Parathyroid adenoma (tissue), 2 donors: Measurements from ENCODE around the gene RHOBTB3.

Experiments used
- H2AFZ ChIP-seq: fragments of 300-600 bp; sonication (generic); one replicate; pipeline ENCODE4 v1.7.0; 2017; ENCODE audit warnings: antibody characterized with exemption, mild to moderate bottlenecking
- H3K27ac ChIP-seq: fragments of 300-600 bp; sonication (generic); one replicate; pipeline ENCODE4 v1.7.0; 2017
- H3K27me3 ChIP-seq: fragments of 300-600 bp; sonication (generic); one replicate; pipeline ENCODE4 v1.7.0; 2017; ENCODE audit warnings: low read length; ENCODE audit not compliant: control insufficient read depth, insufficient read depth
- H3K36me3 ChIP-seq: fragments of 300-600 bp; sonication (generic); one replicate; pipeline ENCODE4 v1.7.0; 2017; ENCODE audit warnings: low read length; ENCODE audit not compliant: control insufficient read depth, insufficient read depth
- H3K4me1 ChIP-seq: fragments of 300-600 bp; sonication (generic); one replicate; pipeline ENCODE4 v1.7.0; 2017; ENCODE audit warnings: control low read depth
- H3K4me2 ChIP-seq: fragments of 300-600 bp; sonication (generic); one replicate; pipeline ENCODE4 v1.7.0; 2017; ENCODE audit warnings: low read length
- H3K4me3 ChIP-seq: fragments of 300-600 bp; sonication (generic); one replicate; pipeline ENCODE4 v1.7.0; 2017; ENCODE audit warnings: low read depth, low read length
- H3K79me2 ChIP-seq: fragments of 300-600 bp; sonication (generic); one replicate; pipeline ENCODE4 v1.7.0; 2017; ENCODE audit warnings: control low read depth
- H3K9ac ChIP-seq: fragments of 300-600 bp; sonication (generic); one replicate; pipeline ENCODE4 v1.7.0; 2017; ENCODE audit warnings: mild to moderate bottlenecking
- H3K9me3 ChIP-seq: fragments of 300-600 bp; sonication (generic); one replicate; pipeline ENCODE4 v1.7.0; 2017; ENCODE audit warnings: low read length; ENCODE audit not compliant: control insufficient read depth
- TF ChIP-seq, protein P1 (sequence below): fragments of 300-600 bp; sonication (generic); IDR thresholded peaks from one replicate; pipeline ENCODE4 v1.7.0; 2017; ENCODE audit warnings: antibody characterized with exemption, mild to moderate bottlenecking
- donor health status: primary hyperparathyroidism.

Gene RHOBTB3

DNA sequence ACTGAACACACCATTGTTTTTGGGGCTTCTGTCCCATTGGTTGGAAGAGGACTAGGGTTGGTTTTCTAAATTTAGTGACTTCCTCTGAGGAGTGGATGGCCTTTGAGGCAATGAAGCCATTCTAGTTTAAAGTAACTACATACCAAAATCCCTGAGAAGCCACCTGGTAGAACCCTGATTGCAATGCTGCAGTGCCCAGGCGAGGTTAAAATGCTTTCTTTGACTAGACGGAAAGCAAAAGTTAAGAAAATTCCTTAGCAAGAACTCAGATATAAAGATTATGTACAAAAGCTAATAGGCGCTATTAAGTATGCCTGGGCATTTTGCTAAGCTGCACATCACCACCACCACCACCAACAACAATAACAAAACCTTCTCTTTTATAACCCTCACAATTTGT lies 70.8 kb downstream of the RHOBTB3 start:
- Histone ChIP-seq H3K4me3 (no peak overlapping the region), H3K27ac (no peak overlapping the region), H3K9me3 (no peaks in the 10 kb centered on the region), H3K4me1 (peaks cover 17% of the 10 kb centered on the region), H2AFZ (peak overlapping the region; percentile 5), H3K9ac (no peak overlapping the region), H3K79me2 (peaks cover 3% of the 10 kb centered on the region), H3K4me2 (no peak overlapping the region), H3K36me3 (no peaks in the 10 kb centered on the region), H3K27me3 (no peaks in the 10 kb centered on the region)
- TF ChIP-seq, protein P1, sequence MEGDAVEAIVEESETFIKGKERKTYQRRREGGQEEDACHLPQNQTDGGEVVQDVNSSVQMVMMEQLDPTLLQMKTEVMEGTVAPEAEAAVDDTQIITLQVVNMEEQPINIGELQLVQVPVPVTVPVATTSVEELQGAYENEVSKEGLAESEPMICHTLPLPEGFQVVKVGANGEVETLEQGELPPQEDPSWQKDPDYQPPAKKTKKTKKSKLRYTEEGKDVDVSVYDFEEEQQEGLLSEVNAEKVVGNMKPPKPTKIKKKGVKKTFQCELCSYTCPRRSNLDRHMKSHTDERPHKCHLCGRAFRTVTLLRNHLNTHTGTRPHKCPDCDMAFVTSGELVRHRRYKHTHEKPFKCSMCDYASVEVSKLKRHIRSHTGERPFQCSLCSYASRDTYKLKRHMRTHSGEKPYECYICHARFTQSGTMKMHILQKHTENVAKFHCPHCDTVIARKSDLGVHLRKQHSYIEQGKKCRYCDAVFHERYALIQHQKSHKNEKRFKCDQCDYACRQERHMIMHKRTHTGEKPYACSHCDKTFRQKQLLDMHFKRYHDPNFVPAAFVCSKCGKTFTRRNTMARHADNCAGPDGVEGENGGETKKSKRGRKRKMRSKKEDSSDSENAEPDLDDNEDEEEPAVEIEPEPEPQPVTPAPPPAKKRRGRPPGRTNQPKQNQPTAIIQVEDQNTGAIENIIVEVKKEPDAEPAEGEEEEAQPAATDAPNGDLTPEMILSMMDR = no peak

DNA sequence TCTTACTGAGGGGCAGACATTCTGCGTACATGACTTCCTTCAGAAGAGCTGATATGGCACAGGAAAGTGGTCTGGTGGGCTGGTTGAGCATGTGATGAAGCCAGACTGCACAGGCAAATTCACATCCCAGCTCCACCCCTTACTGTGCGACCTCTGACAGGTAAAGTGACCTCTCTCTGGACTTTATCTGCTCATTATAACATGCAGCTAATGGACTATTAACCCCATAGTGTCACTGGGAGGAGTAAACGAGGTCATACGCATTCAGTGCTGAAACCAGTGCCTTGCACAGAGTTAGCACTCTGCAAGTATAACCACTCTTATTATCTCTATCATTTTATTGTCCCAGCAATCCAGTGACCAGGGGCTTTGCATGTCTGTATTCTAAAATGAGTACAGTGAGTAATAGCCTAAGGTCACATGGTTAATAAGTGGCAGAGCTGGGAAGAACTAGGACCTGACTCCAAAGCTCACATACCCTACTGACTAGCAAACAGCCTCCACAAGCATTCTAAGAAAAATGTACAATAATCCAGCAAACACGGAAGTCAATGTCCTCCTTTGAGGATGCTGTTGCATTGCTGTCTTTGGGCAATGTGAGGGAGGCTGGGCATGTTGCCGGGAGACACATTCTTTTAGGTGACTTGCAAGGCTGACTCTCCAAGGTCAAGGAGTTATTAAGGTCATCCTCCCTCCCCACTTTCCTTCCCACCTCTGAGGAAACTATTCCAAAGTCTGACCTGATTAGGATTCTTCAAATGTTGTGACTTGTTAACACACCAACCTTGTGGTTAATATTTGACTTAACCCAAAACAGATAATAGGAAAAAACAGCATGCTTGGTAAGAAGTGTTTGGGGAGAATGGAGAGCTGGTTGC lies 72.4 kb downstream of the RHOBTB3 start:
- H3K79me2 ChIP-seq = peaks cover 3% of the 10 kb centered on the region
- peak overlapping the region; percentile 40 for H3K27ac ChIP-seq
- TF ChIP-seq, protein P1 = no peak
- no peaks in the 10 kb centered on the region for H3K27me3 ChIP-seq
- H3K4me3 ChIP-seq = no peak overlapping the region
- H3K4me1 ChIP-seq = peaks cover 17% of the 10 kb centered on the region
- H2AFZ ChIP-seq = peak overlapping the region; percentile 34
- H3K9ac ChIP-seq = no peak overlapping the region
- H3K4me2 ChIP-seq = no peak overlapping the region
- no peaks in the 10 kb centered on the region for H3K9me3 ChIP-seq
- H3K36me3 ChIP-seq = no peaks in the 10 kb centered on the region

DNA sequence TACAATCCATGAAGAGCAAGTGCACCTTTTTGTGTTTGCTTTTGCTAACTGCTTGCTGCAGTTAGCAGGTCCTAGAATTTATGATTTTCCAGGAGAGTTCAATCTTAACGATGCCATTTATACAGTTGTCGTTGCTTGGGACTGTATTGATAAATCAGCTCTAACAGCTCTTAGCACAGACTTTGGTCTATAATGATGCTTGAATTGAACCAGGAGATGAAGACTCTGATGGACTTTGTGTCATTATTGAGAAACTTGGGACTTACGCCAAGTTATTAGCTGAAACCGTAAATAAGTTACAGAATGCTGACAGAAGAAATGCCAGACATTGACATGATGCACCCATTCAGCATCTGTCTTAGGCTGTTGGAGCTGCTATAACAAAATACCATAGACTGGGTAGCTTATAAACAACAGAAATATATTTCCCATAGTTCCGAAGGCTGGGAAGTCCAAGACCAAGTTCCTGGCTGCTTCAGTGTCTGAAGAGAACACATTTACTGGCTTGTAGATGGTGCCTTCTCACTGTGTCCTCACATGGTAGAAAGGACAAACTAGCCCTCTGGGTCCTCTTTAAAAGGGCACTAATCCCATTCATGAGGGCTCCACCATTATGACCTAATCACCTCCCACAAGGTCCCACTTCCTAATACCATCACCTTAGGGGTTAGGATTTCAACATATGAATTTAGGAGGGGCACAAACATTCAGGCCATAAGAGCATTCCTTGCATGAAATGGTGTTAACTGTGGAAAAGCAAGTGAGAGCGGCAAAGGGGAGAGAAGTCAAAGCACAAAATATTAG lies 73.8 kb downstream of the RHOBTB3 start:
- no peak overlapping the region for H3K4me2 ChIP-seq
- H3K9me3 ChIP-seq = no peaks in the 10 kb centered on the region
- peaks cover 19% of the 10 kb centered on the region for H3K4me1 ChIP-seq
- no peak overlapping the region for H3K4me3 ChIP-seq
- H2AFZ ChIP-seq = no peak overlapping the region
- H3K27me3 ChIP-seq = no peaks in the 10 kb centered on the region
- TF ChIP-seq, protein P1 = no peak
- no peak overlapping the region for H3K9ac ChIP-seq
- no peak overlapping the region for H3K27ac ChIP-seq
- H3K36me3 ChIP-seq = no peaks in the 10 kb centered on the region
- H3K79me2 ChIP-seq = peaks cover 3% of the 10 kb centered on the region

DNA sequence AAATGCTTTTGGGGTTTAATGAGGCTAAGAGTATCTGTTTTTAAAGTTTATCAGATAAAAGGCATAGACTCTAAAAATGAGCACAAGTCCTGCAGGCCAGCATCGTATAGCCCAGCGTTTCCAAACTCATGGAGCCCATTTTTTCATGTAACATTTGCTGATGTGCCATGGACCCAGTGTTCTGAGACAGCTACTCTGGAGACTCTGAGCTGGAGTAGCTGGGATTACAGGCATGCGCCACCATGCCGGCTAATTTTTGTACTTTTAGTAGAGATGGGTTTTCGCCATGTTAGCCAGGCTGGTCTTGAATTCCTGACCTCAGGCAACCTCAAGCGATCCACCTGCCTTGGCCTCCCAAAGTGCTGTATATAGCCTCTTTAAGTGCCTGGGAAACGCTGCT lies 75.6 kb downstream of the RHOBTB3 start:
- Histone ChIP-seq H3K36me3 (no peaks in the 10 kb centered on the region), H3K9me3 (no peaks in the 10 kb centered on the region), H3K9ac (no peak overlapping the region), H3K4me3 (no peak overlapping the region), H3K79me2 (peaks cover 3% of the 10 kb centered on the region), H3K4me1 (peaks cover 32% of the 10 kb centered on the region), H3K4me2 (no peak overlapping the region), H3K27ac (no peak overlapping the region), H3K27me3 (no peaks in the 10 kb centered on the region), H2AFZ (no peak overlapping the region)
- TF ChIP-seq, protein P1 = no peak
